WTC11 (cell line): ENCODE data around the gene PRR7. TPM values are rescaled to one million over a fixed set of nuclear protein-coding genes. Genes with fewer than 3 reads are reported as not detected.
A peak's percentile ranks its signal among the peaks of the same experiment; 100 is the strongest.

ENCODE experiments used
- ATAC-seq: fragments of 200-7000 bp; cut with Tn5 transposase; 2 replicates; pipeline ENCODE4 v1.10.0; 2021; ENCODE audit warnings: mild to moderate bottlenecking, moderate library complexity
- CTCF ChIA-PET: fragments of 300-600 bp; sonication (Branson Sonifier 250); formaldehyde crosslinking; loops from one replicate; lab custom pipeline; 2021; ENCODE audit warnings: antibody characterized with exemption; lab: Charles Lee
- POLR2A ChIA-PET: fragments of 350-600 bp; sonication (Branson Sonifier 250); formaldehyde crosslinking; loops from one replicate; lab custom pipeline; 2021; ENCODE audit warnings: antibody characterized with exemption; lab: Charles Lee
- DNase-seq: peaks from one replicate; pipeline ENCODE4 v3.0.0; 2021; ENCODE audit warnings: low spot score
- H3K27ac Mint-ChIP-seq: 2 replicates; pipeline ENCODE4 v1.8.0; 2021; ENCODE audit warnings: mixed read lengths
- H3K27me3 Mint-ChIP-seq: 2 replicates; pipeline ENCODE4 v1.8.0; 2021; ENCODE audit warnings: low read depth, mild to moderate bottlenecking, moderate library complexity, mixed read lengths
- H3K36me3 Mint-ChIP-seq: 2 replicates; pipeline ENCODE4 v1.8.0; 2021; ENCODE audit warnings: mixed read lengths
- H3K4me1 Mint-ChIP-seq: 2 replicates; pipeline ENCODE4 v1.8.0; 2022; ENCODE audit warnings: mixed read lengths
- H3K4me3 Mint-ChIP-seq: 2 replicates; pipeline ENCODE4 v1.8.0; 2021; ENCODE audit warnings: mild to moderate bottlenecking, moderate library complexity, mixed read lengths
- H3K9me3 Mint-ChIP-seq: 2 replicates; pipeline ENCODE4 v1.8.0; 2021; ENCODE audit warnings: mixed read lengths
- CREB1 ChIP-seq: sonication (generic); formaldehyde crosslinking; IDR thresholded peaks from 2 replicates; pipeline ENCODE4 v1.8.0; 2023; ENCODE audit warnings: mild to moderate bottlenecking, missing genetic modification reagents
- EMX1 ChIP-seq: fragments of 250-450 bp; sonication (Bioruptor Pico); IDR thresholded peaks from 2 replicates; pipeline ENCODE4 v1.8.0; 2021; ENCODE audit warnings: mild to moderate bottlenecking
- ERG ChIP-seq: fragments of 250-450 bp; sonication (Bioruptor Pico); IDR thresholded peaks from 2 replicates; pipeline ENCODE4 v1.8.0; 2021; ENCODE audit warnings: mild to moderate bottlenecking
- NR2C2 ChIP-seq: sonication (generic); formaldehyde crosslinking; IDR thresholded peaks from 2 replicates; pipeline ENCODE4 v1.8.0; 2022; ENCODE audit warnings: mild to moderate bottlenecking, missing genetic modification reagents
- SP1 ChIP-seq: sonication (generic); formaldehyde crosslinking; conservative IDR thresholded peaks from 2 replicates; pipeline ENCODE4 v1.8.1; 2022; ENCODE audit warnings: missing genetic modification reagents
- USF1 ChIP-seq: sonication (generic); formaldehyde crosslinking; IDR thresholded peaks from 2 replicates; pipeline ENCODE4 v1.8.0; 2022; ENCODE audit warnings: mild to moderate bottlenecking, missing genetic modification reagents
- ZBTB21 ChIP-seq: sonication (generic); formaldehyde crosslinking; IDR thresholded peaks from 2 replicates; pipeline ENCODE4 v1.8.1; 2023; ENCODE audit warnings: mild to moderate bottlenecking, missing genetic modification reagents, borderline replicate concordance
- ZNF232 ChIP-seq: sonication (generic); formaldehyde crosslinking; IDR thresholded peaks from 2 replicates; pipeline ENCODE4 v1.8.0; 2022; ENCODE audit warnings: mild to moderate bottlenecking, missing genetic modification reagents
- ZNF512 ChIP-seq: sonication (generic); formaldehyde crosslinking; IDR thresholded peaks from 2 replicates; pipeline ENCODE4 v1.8.1; 2022; ENCODE audit warnings: missing genetic modification reagents, borderline replicate concordance
- ZNF671 ChIP-seq: fragments of 250-450 bp; sonication (Bioruptor Pico); IDR thresholded peaks from 2 replicates; pipeline ENCODE4 v1.8.0; 2021; ENCODE audit warnings: mild to moderate bottlenecking
- total RNA-seq: library from RNA; stranded (reverse); gene quantifications from 3 replicates; pipeline ENCODE4 v1.2.3, GENCODE V29; 2021
- TF ChIP-seq, protein P1 (sequence below): sonication (generic); formaldehyde crosslinking; IDR thresholded peaks from 2 replicates; pipeline ENCODE4 v1.8.0; 2023; ENCODE audit warnings: missing genetic modification reagents, mild to moderate bottlenecking, borderline replicate concordance

PRR7 gene
- total RNA-seq, 1 experiment from 2014 or later = 13.1 TPM

DNA sequence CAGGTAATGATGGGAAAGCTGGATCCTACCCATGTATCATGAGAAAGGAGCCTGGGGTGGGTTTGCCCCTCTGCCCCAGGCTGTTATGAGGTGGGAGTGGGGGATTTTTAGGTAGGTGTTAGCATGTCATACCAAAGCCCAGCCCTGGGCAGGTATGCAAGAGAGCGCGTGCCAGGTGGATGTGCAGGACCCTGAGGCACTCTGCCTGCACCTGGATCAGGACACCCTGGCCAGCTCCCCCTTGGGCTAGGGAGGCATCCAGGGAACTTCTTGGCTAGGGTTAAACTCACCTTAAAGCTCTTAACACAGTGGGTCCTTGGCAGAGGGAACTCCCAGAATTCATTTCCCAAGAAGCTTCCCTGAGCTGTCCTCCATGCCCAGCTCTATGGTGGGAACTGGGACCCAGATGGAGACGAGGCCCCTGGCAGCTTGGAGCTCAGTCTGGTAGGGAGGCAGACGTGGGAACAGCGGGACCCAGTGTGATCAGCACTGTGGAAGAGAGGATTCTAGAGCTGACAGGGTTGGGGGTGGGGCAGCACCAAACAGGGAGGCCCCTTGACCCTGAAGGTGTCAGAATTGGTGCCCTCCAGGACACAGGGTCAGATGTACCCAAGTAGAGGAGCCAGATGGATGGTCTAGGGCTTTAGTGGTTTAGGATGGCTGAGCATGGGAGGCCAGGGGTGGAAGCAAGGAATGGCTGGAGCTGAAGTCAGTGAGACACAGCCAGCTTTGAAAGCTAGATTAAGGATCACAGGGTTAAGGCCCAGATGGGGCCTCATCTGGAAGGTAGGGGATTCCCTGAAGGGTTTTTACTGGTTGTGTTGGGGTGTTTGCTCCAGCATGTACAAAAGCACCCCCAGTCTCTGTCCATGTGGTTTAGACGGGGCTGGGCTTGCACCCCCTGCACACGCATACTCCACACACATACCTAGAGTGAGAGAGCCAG is 2.2 kb upstream of the PRR7 start:
- DNase-seq (no peak), ATAC-seq (no peak)
- Mint-ChIP-seq H3K4me3 (peak overlapping the region; percentile 10; the same call in 1 of the 2 replicates), H3K4me1 (peaks cover 47% of the 10 kb centered on the region), H3K27ac (no peak overlapping the region), H3K9me3 (peaks cover 4% of the 10 kb centered on the region), H3K27me3 (peaks cover 30% of the 10 kb centered on the region), H3K36me3 (peaks cover 7% of the 10 kb centered on the region)
- ChIA-PET POLR2A (interaction anchor here (0.9 to 4.9 kb wide), 6 partner anchors 8 to 74 kb away, joined by 4 to 19 read pairs (median 5); partner anchors contain the start of gene GRK6), CTCF (interaction anchor here (0.6 to 15.8 kb wide), 13 partner anchors 7 to 332 kb away, joined by 3 to 171 read pairs (median 4); partner anchors contain the start of gene MXD3)
- TF ChIP-seq ZBTB21 (0 out of 2 replicates have a peak, but pooled peaks have one; percentile 41), EMX1 (CRISPR knock-in tag) (0 out of 2 replicates have a peak, but pooled peaks have one; percentile 33), NR2C2 (CRISPR knock-in tag) (no peak), ZNF512 (CRISPR knock-in tag) (0 out of 2 replicates have a peak, but pooled peaks have one; percentile 8), ZNF232 (CRISPR knock-in tag) (0 out of 2 replicates have a peak, but pooled peaks have one; percentile 48), USF1 (CRISPR knock-in tag) (no peak)
- TF ChIP-seq, protein P1, sequence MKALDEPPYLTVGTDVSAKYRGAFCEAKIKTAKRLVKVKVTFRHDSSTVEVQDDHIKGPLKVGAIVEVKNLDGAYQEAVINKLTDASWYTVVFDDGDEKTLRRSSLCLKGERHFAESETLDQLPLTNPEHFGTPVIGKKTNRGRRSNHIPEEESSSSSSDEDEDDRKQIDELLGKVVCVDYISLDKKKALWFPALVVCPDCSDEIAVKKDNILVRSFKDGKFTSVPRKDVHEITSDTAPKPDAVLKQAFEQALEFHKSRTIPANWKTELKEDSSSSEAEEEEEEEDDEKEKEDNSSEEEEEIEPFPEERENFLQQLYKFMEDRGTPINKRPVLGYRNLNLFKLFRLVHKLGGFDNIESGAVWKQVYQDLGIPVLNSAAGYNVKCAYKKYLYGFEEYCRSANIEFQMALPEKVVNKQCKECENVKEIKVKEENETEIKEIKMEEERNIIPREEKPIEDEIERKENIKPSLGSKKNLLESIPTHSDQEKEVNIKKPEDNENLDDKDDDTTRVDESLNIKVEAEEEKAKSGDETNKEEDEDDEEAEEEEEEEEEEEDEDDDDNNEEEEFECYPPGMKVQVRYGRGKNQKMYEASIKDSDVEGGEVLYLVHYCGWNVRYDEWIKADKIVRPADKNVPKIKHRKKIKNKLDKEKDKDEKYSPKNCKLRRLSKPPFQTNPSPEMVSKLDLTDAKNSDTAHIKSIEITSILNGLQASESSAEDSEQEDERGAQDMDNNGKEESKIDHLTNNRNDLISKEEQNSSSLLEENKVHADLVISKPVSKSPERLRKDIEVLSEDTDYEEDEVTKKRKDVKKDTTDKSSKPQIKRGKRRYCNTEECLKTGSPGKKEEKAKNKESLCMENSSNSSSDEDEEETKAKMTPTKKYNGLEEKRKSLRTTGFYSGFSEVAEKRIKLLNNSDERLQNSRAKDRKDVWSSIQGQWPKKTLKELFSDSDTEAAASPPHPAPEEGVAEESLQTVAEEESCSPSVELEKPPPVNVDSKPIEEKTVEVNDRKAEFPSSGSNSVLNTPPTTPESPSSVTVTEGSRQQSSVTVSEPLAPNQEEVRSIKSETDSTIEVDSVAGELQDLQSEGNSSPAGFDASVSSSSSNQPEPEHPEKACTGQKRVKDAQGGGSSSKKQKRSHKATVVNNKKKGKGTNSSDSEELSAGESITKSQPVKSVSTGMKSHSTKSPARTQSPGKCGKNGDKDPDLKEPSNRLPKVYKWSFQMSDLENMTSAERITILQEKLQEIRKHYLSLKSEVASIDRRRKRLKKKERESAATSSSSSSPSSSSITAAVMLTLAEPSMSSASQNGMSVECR (CRISPR knock-in tag) = peak; percentile 31; the same call in 1 of the 2 replicates

DNA sequence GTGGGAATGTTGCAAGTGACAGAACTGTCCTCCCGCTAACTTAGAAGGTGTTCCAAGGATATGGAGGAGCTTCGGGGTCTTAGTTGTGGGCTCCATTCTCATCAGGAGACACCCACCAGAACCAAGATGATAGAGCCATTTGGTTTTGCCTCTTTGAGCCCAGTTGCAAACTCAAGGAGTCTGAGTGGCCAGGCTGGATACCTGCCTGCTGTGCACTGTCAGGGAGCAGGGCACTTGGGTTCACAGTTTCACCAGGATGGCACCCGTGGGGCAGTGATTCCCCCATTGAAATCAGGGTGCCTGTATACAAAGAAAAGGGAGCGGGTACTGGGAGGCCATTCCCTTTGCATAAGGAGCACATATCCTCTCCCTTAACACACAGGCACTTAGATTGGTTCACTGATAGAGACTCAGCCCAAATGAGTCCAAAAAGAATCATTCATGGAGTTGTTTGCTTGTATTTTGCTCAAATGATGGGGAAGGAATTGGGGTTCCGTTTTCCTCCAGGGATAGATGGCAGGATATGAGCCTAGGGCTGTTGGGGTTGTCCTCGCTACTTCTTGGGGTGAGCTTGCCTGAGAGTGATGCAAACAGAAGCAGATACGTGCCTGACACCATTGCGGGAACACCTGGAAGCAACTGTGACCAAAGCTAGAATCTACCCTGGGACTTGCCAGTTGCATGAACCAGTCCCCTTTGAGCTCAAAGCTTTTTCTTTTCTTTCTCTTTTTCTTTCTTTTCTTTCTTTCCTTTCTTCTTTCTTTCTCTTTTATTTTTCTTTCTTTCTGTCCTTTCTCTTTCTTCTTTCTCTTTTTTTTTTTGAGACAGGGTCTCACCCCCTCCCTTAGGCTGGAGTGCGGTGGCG is 1.3 kb upstream of the PRR7 start:
- ChIA-PET POLR2A (interaction anchor here (0.6 to 5.8 kb wide), 8 partner anchors 8 to 736 kb away, joined by 3 to 38 read pairs (median 4); partner anchors contain the start of gene GRK6), CTCF (interaction anchor here (0.6 to 15.8 kb wide), 17 partner anchors 8 to 134 kb away, joined by 3 to 171 read pairs (median 4); partner anchors contain the start of genes GRK6, MXD3 and PDLIM7)
- Mint-ChIP-seq H3K4me3 (peak overlapping the region; percentile 66), H3K36me3 (no peaks in the 10 kb centered on the region), H3K4me1 (peaks cover 43% of the 10 kb centered on the region), H3K9me3 (no peaks in the 10 kb centered on the region), H3K27me3 (peaks cover 34% of the 10 kb centered on the region), H3K27ac (no peak overlapping the region)
- TF ChIP-seq ZNF512 (CRISPR knock-in tag) (0 out of 2 replicates have a peak, but pooled peaks have one; percentile 17), CREB1 (CRISPR knock-in tag) (no peak), SP1 (no peak), ERG (0 out of 2 replicates have a peak, but pooled peaks have one; percentile 18), ZNF671 (CRISPR knock-in tag) (0 out of 2 replicates have a peak, but pooled peaks have one; percentile 12)
- DNase-seq (no peak), ATAC-seq (no peak)
